ENCODE measurements around the gene RPL22L1. TPM values are rescaled to one million over a fixed set of nuclear protein-coding genes. Genes with fewer than 3 reads are reported as not detected.

RPL22L1 gene
- 26.7 and 41.9 TPM in 2 replicates for total RNA-seq

GRCh38 chr3:170869645-170870593 lies at the start of gene RPL22L1:
RPL22L1 (minus strand) TSS chr3:170870195; CDS start chr3:170870167, 28 bp downstream.

DNA sequence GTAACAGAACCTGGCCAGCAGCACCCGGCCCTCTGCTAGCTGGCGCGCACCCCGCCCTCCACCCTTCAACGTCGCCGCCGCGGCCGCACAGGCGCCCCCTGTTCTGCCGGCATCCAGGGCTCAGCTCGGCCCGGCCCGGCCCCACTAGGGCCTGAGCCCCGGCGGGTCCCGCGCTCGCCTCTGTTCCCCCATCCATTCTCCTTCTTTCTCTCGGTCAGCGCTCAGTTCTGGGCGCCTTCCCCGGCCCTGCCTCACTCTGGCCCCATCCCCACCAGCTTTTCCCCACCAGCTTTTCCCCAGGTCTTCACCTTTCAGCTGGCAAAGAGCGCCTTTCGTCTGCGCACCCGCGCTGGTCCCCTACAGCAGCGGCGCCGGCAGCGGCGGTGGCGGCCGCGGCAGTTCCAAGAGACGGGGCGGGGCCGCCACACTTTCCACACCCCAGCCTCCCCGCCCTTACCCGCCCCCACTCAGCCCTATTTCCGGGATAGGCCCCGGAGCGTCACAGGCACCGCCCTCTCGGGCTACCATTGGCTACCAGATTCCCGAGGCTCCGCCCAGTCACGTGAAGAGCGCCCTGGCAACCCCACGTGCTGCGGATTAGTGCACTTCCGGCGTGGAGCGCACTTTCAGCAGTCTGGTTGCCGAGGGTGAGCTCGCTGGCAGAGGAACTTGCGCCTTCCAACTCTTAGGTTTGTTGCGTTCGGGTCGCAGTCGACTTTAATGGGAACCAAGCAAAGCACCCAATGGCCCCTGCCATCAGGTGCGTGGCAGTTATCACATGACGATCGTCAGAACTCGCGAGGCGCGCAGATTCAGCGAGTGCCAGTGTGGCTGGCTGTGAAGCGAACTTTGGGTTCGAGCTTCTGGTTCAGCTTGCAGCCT lies 38.5 kb upstream of the RPL22L1 start, which contains the start of gene EIF5A2:
TSS of gene EIF5A2 (minus strand) at position 403 of the 882 bp plus-strand sequence. CDS start 831 bp downstream, outside the sequence.

Other genes starting within 250 kb of the RPL22L1 start
- 5.8 and 6.5 TPM in 2 replicates for gene EIF5A2, start 38.4 kb upstream of the RPL22L1 start, total RNA-seq
- gene SLC2A2, start 156.5 kb upstream of the RPL22L1 start, total RNA-seq: not detected in 2 replicates

Measured in dermis lymphatic vessel endothelial cell (primary cell).